Measurements from ENCODE around the gene LRRC9. TPM values are rescaled to one million over a fixed set of nuclear protein-coding genes. Genes with fewer than 3 reads are reported as not detected.
A peak's percentile ranks its signal among the peaks of the same experiment; 100 is the strongest.
"Not testable (repeated sequence)": the region's sequence is repeated elsewhere in the genome, so short reads cannot be mapped to it uniquely, and the experiment has no call there.

Gene LRRC9
- total RNA-seq, 1 experiment from 2014 or later, result not detected

DNA sequence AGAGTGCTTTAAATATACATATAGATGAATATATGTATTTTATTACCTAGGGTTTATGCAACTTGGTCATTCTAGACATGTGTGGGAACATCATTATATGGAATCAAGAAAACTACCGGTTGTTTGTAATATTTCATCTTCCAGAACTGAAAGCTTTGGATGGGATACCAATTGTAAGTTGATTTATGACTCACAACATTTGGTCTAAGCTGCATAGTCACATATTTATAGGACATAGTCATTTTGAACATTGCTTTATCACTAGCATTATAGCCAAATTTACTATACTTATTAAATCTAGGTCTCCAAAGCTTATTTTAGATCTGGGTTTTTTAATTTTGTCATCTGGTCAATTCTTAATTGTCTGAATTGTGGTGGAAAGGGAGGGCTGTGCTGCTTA, 88.1 kb downstream of the LRRC9 start:
- BruUV-seq (replicated peaks), result no TSS peak
- TF ChIP-seq EZH2phosphoT487 (IDR thresholded peaks at IDR 0.05; ENCODE audit: borderline replicate concordance, low read length), result no peak
- TF ChIP-seq, protein P1, sequence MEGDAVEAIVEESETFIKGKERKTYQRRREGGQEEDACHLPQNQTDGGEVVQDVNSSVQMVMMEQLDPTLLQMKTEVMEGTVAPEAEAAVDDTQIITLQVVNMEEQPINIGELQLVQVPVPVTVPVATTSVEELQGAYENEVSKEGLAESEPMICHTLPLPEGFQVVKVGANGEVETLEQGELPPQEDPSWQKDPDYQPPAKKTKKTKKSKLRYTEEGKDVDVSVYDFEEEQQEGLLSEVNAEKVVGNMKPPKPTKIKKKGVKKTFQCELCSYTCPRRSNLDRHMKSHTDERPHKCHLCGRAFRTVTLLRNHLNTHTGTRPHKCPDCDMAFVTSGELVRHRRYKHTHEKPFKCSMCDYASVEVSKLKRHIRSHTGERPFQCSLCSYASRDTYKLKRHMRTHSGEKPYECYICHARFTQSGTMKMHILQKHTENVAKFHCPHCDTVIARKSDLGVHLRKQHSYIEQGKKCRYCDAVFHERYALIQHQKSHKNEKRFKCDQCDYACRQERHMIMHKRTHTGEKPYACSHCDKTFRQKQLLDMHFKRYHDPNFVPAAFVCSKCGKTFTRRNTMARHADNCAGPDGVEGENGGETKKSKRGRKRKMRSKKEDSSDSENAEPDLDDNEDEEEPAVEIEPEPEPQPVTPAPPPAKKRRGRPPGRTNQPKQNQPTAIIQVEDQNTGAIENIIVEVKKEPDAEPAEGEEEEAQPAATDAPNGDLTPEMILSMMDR (conservative IDR thresholded peaks at IDR 0.05; ENCODE audit: low read depth, low read length), result no peak
- no peak for TF ChIP-seq EZH2 (IDR thresholded peaks at IDR 0.05; ENCODE audit: low read length, unreplicated experiment)
- ATAC-seq (peak; percentile 74), DNase-seq (peak; percentile 80)
- H4K20me1 ChIP-seq (ENCODE audit: low read length), result no peaks in the 10 kb centered on the region
- H3F3A ChIP-seq (ENCODE audit: low read length, unreplicated experiment), result no peaks in the 10 kb centered on the region
- ChIA-PET POLR2A (ENCODE audit: unreplicated experiment) (interaction anchor here (0.6 to 1.2 kb wide), 3 partner anchors 44 to 241 kb away, joined by 3 to 6 read pairs (median 3); partner anchors contain the start of gene PPM1A), CTCF (interaction anchor here (0.6 to 0.7 kb wide), 3 partner anchors 61 to 186 kb away, joined by 3 read pairs; no protein-coding TSS in a partner anchor)
- H3K27me3 ChIP-seq (ENCODE audit: low read length), result no peaks in the 10 kb centered on the region
- no peak overlapping the region for H3K4me2 ChIP-seq (ENCODE audit: low read length)
- H3K27ac ChIP-seq (ENCODE audit: low read length), result no peak overlapping the region
- H3K4me3 ChIP-seq (ENCODE audit: low read length), result no peak overlapping the region
- no peaks in the 10 kb centered on the region for H3K79me2 ChIP-seq (ENCODE audit: low read length)
- H3K4me1 ChIP-seq (ENCODE audit: insufficient read depth, low read length), result peaks cover 19% of the 10 kb centered on the region
- no peak overlapping the region for H3K9ac ChIP-seq (ENCODE audit: low read length)
- intact Hi-C loops (cut with micrococcal nuclease), result loop anchor here (1.0 kb wide), 2 partner anchors 39 to 53 kb away; no protein-coding TSS in a partner anchor
- no peak overlapping the region for H2AFZ ChIP-seq (ENCODE audit: low read length)
- no peaks in the 10 kb centered on the region for H3K9me3 ChIP-seq (ENCODE audit: low read length)
- H3K36me3 ChIP-seq (ENCODE audit: low read depth, low read length), result no peaks in the 10 kb centered on the region
- H3K9me2 ChIP-seq (replicated peaks; ENCODE audit: low read length), result no peaks in the 10 kb centered on the region

DNA sequence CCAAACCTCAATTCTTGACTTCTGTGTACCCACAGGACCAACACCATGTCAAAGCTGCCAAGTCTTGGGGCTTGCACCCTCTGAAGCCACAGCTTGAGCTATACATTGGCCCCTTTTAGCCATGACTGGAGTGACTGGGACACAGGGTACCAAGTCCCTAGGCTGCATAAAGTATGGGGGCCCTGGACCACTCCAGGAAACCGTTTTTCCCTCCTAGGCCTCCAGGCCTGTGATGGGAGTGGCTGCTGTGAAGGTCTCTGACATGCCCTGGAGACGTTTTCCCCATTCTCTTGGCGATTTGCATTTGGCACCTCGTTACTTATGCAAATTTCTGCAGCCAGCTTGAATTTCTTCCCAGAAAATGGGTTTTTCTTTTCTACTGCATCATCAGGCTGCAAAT, 90.3 kb downstream of the LRRC9 start:
- H3K36me3 ChIP-seq (ENCODE audit: low read depth, low read length); H3K79me2 ChIP-seq (ENCODE audit: low read length); ATAC-seq; H2AFZ ChIP-seq (ENCODE audit: low read length); H4K20me1 ChIP-seq (ENCODE audit: low read length); intact Hi-C loops (cut with micrococcal nuclease); H3K27me3 ChIP-seq (ENCODE audit: low read length); H3K27ac ChIP-seq (ENCODE audit: low read length); H3K9ac ChIP-seq (ENCODE audit: low read length); H3K4me1 ChIP-seq (ENCODE audit: insufficient read depth, low read length); H3K9me2 ChIP-seq (replicated peaks; ENCODE audit: low read length); H3F3A ChIP-seq (ENCODE audit: low read length, unreplicated experiment); BruUV-seq (replicated peaks); DNase-seq; CTCF ChIA-PET; H3K4me3 ChIP-seq (ENCODE audit: low read length); H3K4me2 ChIP-seq (ENCODE audit: low read length); POLR2A ChIA-PET (ENCODE audit: unreplicated experiment): not testable (repeated sequence)
- H3K9me3 ChIP-seq (ENCODE audit: low read length), result peaks cover 14% of the 10 kb centered on the region

- intact Hi-C loops (cut with micrococcal nuclease), result no loop called here
Observed at GRCh38 chr14:60014402-60014801, 94.5 kb downstream of the LRRC9 start.

DNA sequence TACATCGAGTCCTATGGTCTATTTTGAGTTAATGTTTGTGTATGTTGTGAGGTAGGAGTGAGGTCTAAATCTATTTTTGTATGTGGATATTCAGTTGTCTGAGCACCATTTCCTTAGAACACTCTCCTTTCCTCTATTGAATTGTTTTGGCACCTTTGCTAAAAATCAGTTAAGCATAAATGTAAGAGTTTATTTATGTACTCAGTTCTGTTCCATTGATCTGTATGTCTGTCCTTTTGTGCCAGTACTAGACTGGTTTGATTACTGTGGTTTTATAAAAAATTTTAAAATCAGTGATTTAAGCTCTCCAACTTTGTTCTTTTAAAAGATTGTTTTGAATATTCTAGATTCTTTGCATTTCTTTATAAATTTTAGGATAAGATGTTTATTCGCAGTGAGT, 101.7 kb downstream of the LRRC9 start:
- H3K79me2 ChIP-seq (ENCODE audit: low read length), result no peaks in the 10 kb centered on the region
- TF ChIP-seq, protein P1 (conservative IDR thresholded peaks at IDR 0.05; ENCODE audit: low read depth, low read length), result no peak
- TF ChIP-seq EZH2 (IDR thresholded peaks at IDR 0.05; ENCODE audit: low read length, unreplicated experiment) (no peak), EZH2phosphoT487 (IDR thresholded peaks at IDR 0.05; ENCODE audit: borderline replicate concordance, low read length) (no peak)
- ATAC-seq (no peak), DNase-seq (no peak)
- H4K20me1 ChIP-seq (ENCODE audit: low read length), result no peaks in the 10 kb centered on the region
- intact Hi-C loops (cut with micrococcal nuclease), result loop anchor here (5.0 kb wide), 1 partner anchor 36 kb away; no protein-coding TSS in a partner anchor
- CTCF ChIA-PET, result no interaction called here
- H3K9me3 ChIP-seq (ENCODE audit: low read length), result no peaks in the 10 kb centered on the region
- no TSS peak for BruUV-seq (replicated peaks)
- no peak overlapping the region for H3K9ac ChIP-seq (ENCODE audit: low read length)
- H3F3A ChIP-seq (ENCODE audit: low read length, unreplicated experiment), result no peaks in the 10 kb centered on the region
- H3K36me3 ChIP-seq (ENCODE audit: low read depth, low read length), result no peaks in the 10 kb centered on the region
- H2AFZ ChIP-seq (ENCODE audit: low read length), result no peak overlapping the region
- no peak overlapping the region for H3K27ac ChIP-seq (ENCODE audit: low read length)
- peaks cover 2% of the 10 kb centered on the region; the same call in 1 of the 2 replicates for H3K27me3 ChIP-seq (ENCODE audit: low read length)
- POLR2A ChIA-PET (ENCODE audit: unreplicated experiment), result no interaction called here
- H3K9me2 ChIP-seq (replicated peaks; ENCODE audit: low read length), result no peaks in the 10 kb centered on the region
- H3K4me3 ChIP-seq (ENCODE audit: low read length), result no peak overlapping the region
- H3K4me1 ChIP-seq (ENCODE audit: insufficient read depth, low read length), result no peaks in the 10 kb centered on the region
- no peak overlapping the region for H3K4me2 ChIP-seq (ENCODE audit: low read length)

More at GRCh38 chr14:60014402-60014801, 94.5 kb downstream of the LRRC9 start:
- Histone ChIP-seq H3K4me3 (ENCODE audit: low read length) (no peak overlapping the region), H3F3A (ENCODE audit: low read length, unreplicated experiment) (no peaks in the 10 kb centered on the region), H3K27me3 (ENCODE audit: low read length) (peaks cover 2% of the 10 kb centered on the region; the same call in 1 of the 2 replicates), H3K27ac (ENCODE audit: low read length) (no peak overlapping the region), H3K4me2 (ENCODE audit: low read length) (no peak overlapping the region), H3K9ac (ENCODE audit: low read length) (no peak overlapping the region), H3K36me3 (ENCODE audit: low read depth, low read length) (no peaks in the 10 kb centered on the region), H2AFZ (ENCODE audit: low read length) (no peak overlapping the region), H3K9me3 (ENCODE audit: low read length) (peaks cover 14% of the 10 kb centered on the region), H3K4me1 (ENCODE audit: insufficient read depth, low read length) (no peaks in the 10 kb centered on the region), H4K20me1 (ENCODE audit: low read length) (no peaks in the 10 kb centered on the region), H3K79me2 (ENCODE audit: low read length) (no peaks in the 10 kb centered on the region), H3K9me2 (replicated peaks; ENCODE audit: low read length) (no peaks in the 10 kb centered on the region)
- no peak for DNase-seq
- no peak for ATAC-seq
- CTCF ChIA-PET, result no interaction called here
- no TSS peak for BruUV-seq (replicated peaks)
- no peak for TF ChIP-seq EZH2 (IDR thresholded peaks at IDR 0.05; ENCODE audit: low read length, unreplicated experiment)
- POLR2A ChIA-PET (ENCODE audit: unreplicated experiment), result no interaction called here

All from PC-3 (cell line).